Embryonic facial prominence (tissue), 1 donor: Measurements from ENCODE around the gene SLC34A3.

Source experiments
- DNase-seq: peaks from one replicate; pipeline ENCODE4 v3.0.0-alpha.2; 2016; ENCODE audit errors: extremely low spot score

Gene SLC34A3

GRCh38 chr9:137195525-137196220 is 35.0 kb upstream of the SLC34A3 start:
- DNase-seq: no peak

DNA sequence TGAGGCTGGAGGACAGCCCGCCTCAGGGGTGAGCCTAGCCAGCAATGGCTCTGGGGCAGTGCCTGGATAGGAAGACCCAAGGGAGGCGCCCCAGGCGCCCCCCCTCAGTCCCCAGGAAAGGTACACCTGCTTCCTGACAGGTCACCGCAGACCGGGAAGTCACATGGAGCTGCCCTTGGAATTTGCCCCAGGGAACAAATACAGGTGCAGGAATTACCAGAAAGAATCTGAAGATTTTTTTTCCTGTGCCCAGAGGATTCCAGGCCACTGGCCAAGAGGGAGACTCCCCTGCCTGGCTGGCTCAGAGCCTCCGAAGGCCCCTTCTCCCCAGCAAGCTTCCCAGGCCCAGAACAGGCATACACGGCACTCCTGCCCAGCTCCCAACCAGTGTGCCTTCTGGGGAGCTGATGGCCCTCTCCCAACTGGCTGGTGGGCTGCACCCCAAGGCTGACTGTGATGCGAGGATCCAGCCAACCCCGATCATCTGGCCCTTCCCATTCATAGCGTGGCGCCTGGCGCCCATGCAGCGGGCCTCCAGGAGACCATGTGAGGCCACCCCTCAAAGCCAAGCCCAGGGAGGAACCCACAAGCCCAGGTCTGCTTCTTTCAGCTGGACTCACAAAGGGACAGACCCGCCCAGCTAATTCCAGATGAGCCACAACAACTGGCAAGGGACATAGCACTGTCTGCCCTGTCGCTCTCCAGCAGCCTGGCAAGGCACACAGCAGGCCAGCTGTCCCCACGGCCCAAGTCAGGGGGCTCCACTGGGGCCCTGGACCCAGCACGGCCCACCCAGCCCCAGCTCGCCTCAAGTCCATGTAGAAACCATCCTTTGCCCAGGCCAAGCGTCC is 32.4 kb upstream of the SLC34A3 start:
- no peak for DNase-seq

- no peak for DNase-seq
Measured at GRCh38 chr9:137198902-137199283, 31.8 kb upstream of the SLC34A3 start.

- DNase-seq: no peak
Measured at GRCh38 chr9:137199411-137200121, 31.1 kb upstream of the SLC34A3 start.

DNA sequence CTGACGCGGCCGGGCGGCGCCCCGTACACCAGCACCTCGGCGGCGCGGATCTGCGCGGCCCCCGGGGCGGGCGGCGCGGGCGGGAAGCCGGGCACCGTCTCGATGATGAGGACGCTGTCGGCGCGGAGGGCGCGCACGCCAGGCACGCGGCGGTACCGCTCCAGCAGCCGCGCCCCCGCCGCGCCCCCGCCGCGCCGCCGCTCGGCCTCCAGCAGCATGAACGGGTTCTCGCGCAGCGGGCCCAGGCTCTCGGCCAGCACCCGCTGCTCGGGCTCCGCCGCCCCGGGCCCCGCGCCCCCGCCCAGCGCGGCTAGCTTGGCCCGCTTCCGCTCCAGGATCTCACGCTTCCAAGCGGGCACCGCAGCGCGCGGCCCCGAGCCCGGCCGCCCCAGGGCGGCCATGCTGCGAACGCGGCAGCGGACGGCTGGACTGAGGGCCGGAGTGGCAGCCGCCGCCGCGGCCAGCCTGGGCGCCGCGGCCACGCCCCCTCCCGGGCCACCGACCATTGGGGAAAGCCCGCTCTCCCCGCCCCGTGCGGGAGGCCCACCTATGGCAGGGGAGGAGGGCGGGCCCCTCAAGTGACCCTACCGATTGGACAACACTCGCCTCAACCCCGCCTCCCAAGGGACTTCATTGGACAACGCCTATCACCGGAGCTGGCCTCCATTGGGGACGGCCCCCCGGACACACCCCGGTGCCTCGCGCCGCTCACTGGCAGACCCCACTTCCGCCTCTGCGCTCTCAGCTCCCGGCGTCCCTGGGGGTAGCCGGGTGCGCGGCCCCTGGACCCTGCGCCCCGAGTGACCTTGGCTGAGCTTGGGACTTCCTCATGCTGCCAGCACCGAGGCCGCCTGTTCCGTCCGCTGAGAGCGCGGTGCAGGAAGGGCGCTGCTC is 30.1 kb upstream of the SLC34A3 start, which contains the start of gene TPRN:
Gene TPRN (minus strand): TSS at position 431 of the 894 bp plus-strand sequence. CDS start 30 bp downstream, at position 401.
- DNase-seq: peak; percentile 91

DNA sequence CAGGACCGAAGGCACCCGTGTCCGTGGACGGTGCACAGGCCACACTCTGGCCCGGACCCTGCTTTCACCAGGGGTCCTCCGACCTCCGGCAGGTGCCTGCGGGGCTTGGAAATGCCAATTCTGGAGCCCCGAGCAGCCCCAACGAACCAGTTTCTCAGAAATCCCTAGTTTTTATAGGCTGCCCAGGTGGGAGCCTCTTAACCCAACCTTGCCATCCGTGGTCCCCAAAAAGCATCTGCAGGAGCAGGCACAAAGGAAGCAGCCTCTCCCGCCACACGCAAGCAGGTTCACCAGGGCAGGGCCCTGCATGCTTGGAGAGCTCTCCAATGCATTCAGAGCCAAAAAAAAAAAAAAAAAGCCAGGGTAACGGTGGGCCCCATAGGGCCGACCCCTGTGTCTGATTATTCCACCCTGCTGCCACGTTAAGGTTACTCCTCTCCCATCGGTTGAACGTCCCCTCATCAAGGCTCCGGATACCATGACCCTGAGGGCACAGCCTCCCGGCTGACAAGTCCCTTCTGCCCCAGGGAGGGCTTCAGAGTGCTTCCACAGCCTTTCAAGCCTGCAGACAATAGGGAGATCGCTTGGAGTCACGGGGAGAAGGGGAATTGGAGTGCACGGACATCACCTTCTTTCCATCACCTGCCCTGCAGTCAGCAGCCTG is 29.4 kb upstream of the SLC34A3 start:
- DNase-seq: no peak

DNA sequence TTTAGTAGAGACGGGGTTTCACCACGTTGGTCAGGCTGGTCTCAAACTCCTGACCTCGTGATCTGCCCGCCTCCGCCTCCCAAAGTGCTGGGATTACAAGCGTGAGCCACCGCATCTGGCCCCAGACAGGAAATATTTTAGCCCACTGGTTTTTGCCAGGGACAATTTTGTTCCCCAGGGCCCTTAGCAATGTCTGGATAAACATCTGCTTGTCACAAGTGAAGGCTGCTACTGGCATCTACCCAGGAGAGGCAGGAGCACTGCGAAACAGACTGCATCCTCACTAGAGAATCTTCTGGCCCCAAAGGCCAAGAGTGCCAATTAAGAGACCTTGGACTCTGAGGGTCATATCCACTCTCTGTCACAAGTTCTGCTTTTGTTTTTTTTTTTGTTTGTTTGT is 27.7 kb upstream of the SLC34A3 start:
- no peak for DNase-seq

- DNase-seq: no peak
Measured at GRCh38 chr9:137204731-137205125, 26.0 kb upstream of the SLC34A3 start.

- DNase-seq: peak; percentile 72
Measured at GRCh38 chr9:137205126-137206069, 25.3 kb upstream of the SLC34A3 start, which contains the start of the genes NDOR1 and TMEM203. Gene NDOR1, plus strand, starts transcription at chr9:137205700. Its CDS starts 78 bp downstream, at chr9:137205778. Gene TMEM203, minus strand, starts transcription at chr9:137205648. Its CDS starts 234 bp downstream, at chr9:137205414.

- no peak for DNase-seq
Measured at GRCh38 chr9:137206602-137207001, 24.1 kb upstream of the SLC34A3 start.

GRCh38 chr9:137211532-137211931 is 19.2 kb upstream of the SLC34A3 start:
- DNase-seq: no peak

- no peak for DNase-seq
Measured at GRCh38 chr9:137212520-137212919, 18.2 kb upstream of the SLC34A3 start.

DNA sequence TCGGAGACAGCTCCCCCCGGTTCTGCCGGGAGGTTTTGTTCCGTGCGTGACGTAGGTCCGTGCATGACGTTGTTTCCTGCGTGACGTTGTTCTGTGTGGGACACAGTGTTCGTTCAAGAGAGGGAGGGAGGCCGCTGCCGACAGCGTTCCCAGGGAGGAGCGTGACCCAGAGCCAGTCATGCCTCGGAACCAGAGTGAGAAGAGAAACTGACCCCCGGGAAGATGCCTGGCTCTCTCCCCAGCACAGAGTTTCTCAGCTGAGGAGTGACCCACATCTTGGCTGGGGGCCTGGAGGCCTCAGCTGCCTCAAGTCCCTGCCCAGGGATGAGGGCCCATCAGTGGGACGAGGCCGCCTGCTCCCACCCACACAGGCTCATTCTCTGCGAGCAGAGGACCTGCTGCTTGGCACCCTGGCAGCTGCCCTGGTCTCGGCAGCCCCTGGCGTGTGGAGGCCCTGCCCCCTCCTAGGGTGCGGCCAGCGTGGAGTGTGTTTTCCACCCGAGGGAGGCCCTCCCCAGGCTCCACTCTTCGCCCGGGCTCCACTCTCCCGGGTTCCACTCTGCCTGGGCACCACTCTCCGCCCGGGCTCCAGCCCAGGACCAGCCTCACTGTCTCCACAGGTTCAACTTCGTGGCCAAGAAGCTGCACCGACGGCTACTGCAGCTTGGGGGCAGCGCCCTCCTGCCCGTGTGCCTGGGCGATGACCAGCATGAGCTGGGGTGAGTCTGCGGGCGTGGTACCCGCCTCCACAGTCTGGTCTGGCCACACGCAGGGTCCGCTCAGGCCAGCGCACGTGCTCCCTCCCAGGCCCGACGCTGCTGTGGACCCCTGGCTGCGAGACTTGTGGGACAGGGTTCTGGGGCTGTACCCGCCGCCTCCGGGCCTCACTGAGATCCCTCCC is 17.3 kb upstream of the SLC34A3 start:
- DNase-seq: no peak

- no peak for DNase-seq
Measured at GRCh38 chr9:137214620-137215019, 16.1 kb upstream of the SLC34A3 start.

GRCh38 chr9:137215196-137215986 is 15.3 kb upstream of the SLC34A3 start:
- DNase-seq: no peak

GRCh38 chr9:137216188-137216965 is 14.3 kb upstream of the SLC34A3 start:
- no peak for DNase-seq
